Measurements from ENCODE around the gene ADGRL3. TPM values are rescaled to one million over a fixed set of nuclear protein-coding genes. Genes with fewer than 3 reads are reported as not detected.

ADGRL3 gene
- total RNA-seq, 1 donor from 2014 or later = not detected

GRCh38 chr4:61511716-61512488 lies 311.8 kb downstream of the ADGRL3 start:
- Mint-ChIP-seq H3K27me3 (no peaks in the 10 kb centered on the region), H3K4me1 (no peaks in the 10 kb centered on the region), H3K27ac (no peak overlapping the region), H3K4me3 (no peak overlapping the region), H3K36me3 (ENCODE audit: low read depth) (no peaks in the 10 kb centered on the region), H3K9me3 (peaks cover 3% of the 10 kb centered on the region)
- CTCF ChIA-PET = no interaction called here
- ATAC-seq (ENCODE audit: low read depth) (no peak), DNase-seq (no peak)
- intact Hi-C loops (cut with micrococcal nuclease) = no loop called here
- TF ChIP-seq, protein P1, sequence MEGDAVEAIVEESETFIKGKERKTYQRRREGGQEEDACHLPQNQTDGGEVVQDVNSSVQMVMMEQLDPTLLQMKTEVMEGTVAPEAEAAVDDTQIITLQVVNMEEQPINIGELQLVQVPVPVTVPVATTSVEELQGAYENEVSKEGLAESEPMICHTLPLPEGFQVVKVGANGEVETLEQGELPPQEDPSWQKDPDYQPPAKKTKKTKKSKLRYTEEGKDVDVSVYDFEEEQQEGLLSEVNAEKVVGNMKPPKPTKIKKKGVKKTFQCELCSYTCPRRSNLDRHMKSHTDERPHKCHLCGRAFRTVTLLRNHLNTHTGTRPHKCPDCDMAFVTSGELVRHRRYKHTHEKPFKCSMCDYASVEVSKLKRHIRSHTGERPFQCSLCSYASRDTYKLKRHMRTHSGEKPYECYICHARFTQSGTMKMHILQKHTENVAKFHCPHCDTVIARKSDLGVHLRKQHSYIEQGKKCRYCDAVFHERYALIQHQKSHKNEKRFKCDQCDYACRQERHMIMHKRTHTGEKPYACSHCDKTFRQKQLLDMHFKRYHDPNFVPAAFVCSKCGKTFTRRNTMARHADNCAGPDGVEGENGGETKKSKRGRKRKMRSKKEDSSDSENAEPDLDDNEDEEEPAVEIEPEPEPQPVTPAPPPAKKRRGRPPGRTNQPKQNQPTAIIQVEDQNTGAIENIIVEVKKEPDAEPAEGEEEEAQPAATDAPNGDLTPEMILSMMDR (IDR thresholded peaks at IDR 0.05) = no peak
- POLR2A ChIA-PET = no interaction called here

- intact Hi-C loops (cut with micrococcal nuclease) = no loop called here
- ChIA-PET POLR2A (no interaction called here), CTCF (no interaction called here)
- no peak overlapping the region for H3K4me3 Mint-ChIP-seq
- TF ChIP-seq, protein P1 (IDR thresholded peaks at IDR 0.05) = no peak
- no peaks in the 10 kb centered on the region for H3K27me3 Mint-ChIP-seq
- DNase-seq = no peak
- no peaks in the 10 kb centered on the region for H3K4me1 Mint-ChIP-seq
- H3K27ac Mint-ChIP-seq = no peak overlapping the region
- no peak for ATAC-seq (ENCODE audit: low read depth)
- H3K36me3 Mint-ChIP-seq (ENCODE audit: low read depth) = no peaks in the 10 kb centered on the region
- no peaks in the 10 kb centered on the region for H3K9me3 Mint-ChIP-seq
Measured at GRCh38 chr4:61514991-61515390, 314.9 kb downstream of the ADGRL3 start.

- no peak overlapping the region for H3K4me3 Mint-ChIP-seq
- POLR2A ChIA-PET = no interaction called here
Measured at GRCh38 chr4:61517144-61517543, 317.0 kb downstream of the ADGRL3 start.

DNA sequence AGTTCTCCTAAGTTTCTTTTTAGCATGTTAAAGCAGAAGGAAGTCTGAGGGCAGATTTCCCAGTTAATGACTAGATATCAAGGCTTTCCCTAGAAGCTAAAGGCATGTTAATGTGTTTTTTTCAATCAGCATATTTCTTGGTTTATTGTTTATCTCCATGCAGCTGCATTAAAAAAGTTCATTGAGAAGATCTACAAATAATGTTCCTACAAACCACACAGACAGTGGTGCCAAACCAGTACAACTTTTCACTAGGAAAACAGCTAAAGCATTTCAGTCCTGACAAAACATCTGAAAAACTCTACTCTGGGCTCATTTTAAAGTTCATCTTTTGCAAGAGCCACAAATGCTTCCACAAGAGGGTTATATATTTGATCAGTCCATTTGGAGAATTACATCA lies 320.0 kb downstream of the ADGRL3 start:
- Mint-ChIP-seq H3K4me3 (no peak overlapping the region), H3K27ac (no peak overlapping the region), H3K9me3 (peaks cover 3% of the 10 kb centered on the region), H3K4me1 (no peaks in the 10 kb centered on the region), H3K27me3 (no peaks in the 10 kb centered on the region), H3K36me3 (ENCODE audit: low read depth) (no peaks in the 10 kb centered on the region)
- ATAC-seq (ENCODE audit: low read depth) (no peak), DNase-seq (no peak)
- CTCF ChIA-PET = no interaction called here
- POLR2A ChIA-PET = no interaction called here
- intact Hi-C loops (cut with micrococcal nuclease) = no loop called here
- TF ChIP-seq, protein P1 (IDR thresholded peaks at IDR 0.05) = no peak

More at GRCh38 chr4:61517144-61517543, 317.0 kb downstream of the ADGRL3 start:
- H3K27me3 Mint-ChIP-seq = no peaks in the 10 kb centered on the region
- DNase-seq = no peak
- H3K9me3 Mint-ChIP-seq = peaks cover 3% of the 10 kb centered on the region
- H3K4me1 Mint-ChIP-seq = no peaks in the 10 kb centered on the region
- CTCF ChIA-PET = no interaction called here
- no peaks in the 10 kb centered on the region for H3K36me3 Mint-ChIP-seq (ENCODE audit: low read depth)
- TF ChIP-seq, protein P1 (IDR thresholded peaks at IDR 0.05) = no peak
- ATAC-seq (ENCODE audit: low read depth) = no peak
- intact Hi-C loops (cut with micrococcal nuclease) = no loop called here
- H3K27ac Mint-ChIP-seq = no peak overlapping the region

GRCh38 chr4:61520681-61521160 lies 320.6 kb downstream of the ADGRL3 start:
- intact Hi-C loops (cut with micrococcal nuclease) = no loop called here
- CTCF ChIA-PET = no interaction called here
- H3K36me3 Mint-ChIP-seq (ENCODE audit: low read depth) = no peaks in the 10 kb centered on the region
- peaks cover 3% of the 10 kb centered on the region for H3K9me3 Mint-ChIP-seq
- no peak overlapping the region for H3K4me3 Mint-ChIP-seq
- no peak overlapping the region for H3K27ac Mint-ChIP-seq
- POLR2A ChIA-PET = no interaction called here
- no peaks in the 10 kb centered on the region for H3K4me1 Mint-ChIP-seq
- no peaks in the 10 kb centered on the region for H3K27me3 Mint-ChIP-seq
- DNase-seq (no peak), ATAC-seq (ENCODE audit: low read depth) (no peak)
- TF ChIP-seq, protein P1 (IDR thresholded peaks at IDR 0.05) = no peak
